Progenitor cell of endocrine pancreas (in vitro differentiated cells): ENCODE results near the gene TPRA1. TPM values are rescaled to one million over a fixed set of nuclear protein-coding genes. Genes with fewer than 3 reads are reported as not detected.

Experiments used
- DNase-seq: peaks from one replicate; pipeline ENCODE4 v3.0.0; 2021; ENCODE audit warnings: low spot score; ENCODE audit not compliant: unreplicated experiment
- H3K27ac Mint-ChIP-seq: 2 replicates; pipeline ENCODE4 v1.8.0; 2021; ENCODE audit warnings: mild to moderate bottlenecking, moderate library complexity, mixed read lengths
- H3K27me3 Mint-ChIP-seq: 2 replicates; pipeline ENCODE4 v1.8.0; 2021; ENCODE audit warnings: mixed read lengths
- H3K36me3 Mint-ChIP-seq: 2 replicates; pipeline ENCODE4 v1.8.0; 2022; ENCODE audit warnings: mixed read lengths; ENCODE audit not compliant: insufficient read depth
- H3K4me1 Mint-ChIP-seq: 2 replicates; pipeline ENCODE4 v1.8.0; 2021; ENCODE audit warnings: low read depth, mixed read lengths
- H3K4me3 Mint-ChIP-seq: 2 replicates; pipeline ENCODE4 v1.8.0; 2021; ENCODE audit warnings: low read depth, mild to moderate bottlenecking, moderate library complexity, mixed read lengths
- H3K9me3 Mint-ChIP-seq: 2 replicates; pipeline ENCODE4 v1.8.0; 2021; ENCODE audit warnings: low read depth, mixed read lengths
- CTCF ChIP-seq: fragments of 200-600 bp; sonication (generic); IDR thresholded peaks from one replicate; pipeline ENCODE4 v1.5.0; 2021; ENCODE audit warnings: antibody characterized with exemption, mild to moderate bottlenecking; ENCODE audit not compliant: unreplicated experiment
- total RNA-seq: library from RNA; stranded (reverse); gene quantifications from 2 replicates; pipeline ENCODE4 v1.2.1, GENCODE V29; 2021

The TPRA1 gene
- total RNA-seq, 1 donor from 2014 or later: 25.1 TPM

DNA sequence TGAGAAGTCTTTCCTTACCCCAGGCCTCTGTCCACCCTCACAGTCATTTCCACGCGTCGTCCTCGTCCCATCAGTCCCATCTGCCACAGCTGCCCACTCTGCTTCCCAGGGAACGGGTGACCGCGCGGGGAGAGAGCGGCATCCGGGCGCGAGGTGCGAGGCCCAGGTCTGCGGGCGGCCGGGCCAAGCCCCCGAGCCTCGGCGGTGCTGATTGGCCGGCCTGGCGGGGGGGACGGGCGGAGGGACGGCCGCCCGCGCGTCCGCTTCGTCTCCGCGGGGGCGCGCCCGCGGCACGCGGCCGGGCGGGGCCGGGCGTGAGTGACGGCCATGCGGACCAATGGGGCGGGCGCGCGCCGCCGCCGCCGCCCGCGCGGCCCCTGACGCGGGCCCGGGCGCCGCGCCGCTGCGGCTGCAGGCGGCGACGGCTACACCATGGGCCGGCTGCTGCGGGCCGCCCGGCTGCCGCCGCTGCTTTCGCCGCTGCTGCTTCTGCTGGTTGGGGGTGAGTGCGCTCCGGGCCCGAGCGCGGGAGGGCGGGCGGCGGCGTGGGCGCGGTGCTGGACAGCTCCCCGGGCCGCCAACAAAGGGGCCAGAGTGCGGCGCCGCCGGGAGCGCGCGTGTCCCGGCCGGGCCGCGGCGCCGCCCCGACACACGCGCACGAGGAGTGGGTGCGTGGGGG is 38.4 kb upstream of the TPRA1 start, which contains the start of gene PODXL2:
TSS of gene PODXL2 (plus strand) at position 398 of the 679 bp plus-strand sequence. CDS start at position 433, 35 bp downstream.
- H3K4me1 Mint-ChIP-seq: peaks cover 7% of the 10 kb centered on the region
- H3K27me3 Mint-ChIP-seq: peaks cover 51% of the 10 kb centered on the region
- TF ChIP-seq CTCF: no peak
- peak within 1 kb of the TSS; percentile 86 for H3K27ac Mint-ChIP-seq
- no peaks in the 10 kb centered on the region for H3K36me3 Mint-ChIP-seq
- peak; percentile 51 for DNase-seq
- H3K9me3 Mint-ChIP-seq: no peaks in the 10 kb centered on the region
- H3K4me3 Mint-ChIP-seq: peak within 1 kb of the TSS; percentile 74

DNA sequence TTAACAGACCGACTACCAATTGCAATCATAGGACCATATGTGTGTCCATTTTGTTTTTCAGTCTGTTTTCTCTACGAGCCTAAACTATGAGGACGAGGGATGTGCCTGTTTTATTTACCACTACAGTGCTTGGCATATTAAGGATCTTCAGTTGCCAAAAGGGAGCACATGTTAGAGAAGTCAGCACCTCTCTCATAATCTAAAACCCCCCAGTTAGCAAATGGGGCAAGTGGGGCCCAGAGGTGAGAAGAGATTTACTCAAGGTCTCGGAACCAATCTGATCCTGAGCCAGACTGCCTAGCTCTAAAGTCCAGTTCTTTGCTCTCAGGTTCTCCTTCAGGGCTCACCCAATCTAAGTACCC is 37.9 kb upstream of the TPRA1 start:
- H3K27ac Mint-ChIP-seq: no peak overlapping the region
- no peak for DNase-seq
- peaks cover under 1% of the 10 kb centered on the region for H3K36me3 Mint-ChIP-seq
- peak overlapping the region; percentile 70 for H3K4me3 Mint-ChIP-seq
- no peak for TF ChIP-seq CTCF
- no peaks in the 10 kb centered on the region for H3K9me3 Mint-ChIP-seq
- H3K4me1 Mint-ChIP-seq: peaks cover 7% of the 10 kb centered on the region
- H3K27me3 Mint-ChIP-seq: peaks cover 51% of the 10 kb centered on the region

GRCh38 chr3:127625821-127626220 is 35.3 kb upstream of the TPRA1 start:
- no peak for DNase-seq
- TF ChIP-seq CTCF: no peak

DNA sequence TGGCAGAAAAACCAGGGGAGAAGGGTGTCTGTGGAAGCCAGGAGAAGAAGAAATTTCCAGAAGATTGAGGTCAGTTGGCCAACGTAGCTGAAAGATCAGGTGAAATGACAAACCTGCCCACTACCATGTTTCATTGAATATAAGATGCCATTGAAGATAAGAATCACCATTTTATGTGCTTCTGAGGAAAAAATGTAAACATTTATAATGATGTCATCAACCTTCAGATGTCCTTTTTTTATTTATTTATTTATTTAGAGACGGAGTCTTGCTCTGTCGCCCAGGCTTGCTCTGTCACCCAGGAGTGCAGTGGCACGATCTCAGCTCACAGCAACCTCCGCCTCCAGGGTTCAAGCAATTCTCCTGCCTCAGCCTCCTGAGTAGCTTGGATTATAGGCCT is 33.5 kb upstream of the TPRA1 start:
- DNase-seq: no peak
- Mint-ChIP-seq H3K27ac (no peak overlapping the region), H3K27me3 (peaks cover 33% of the 10 kb centered on the region), H3K36me3 (peaks cover 13% of the 10 kb centered on the region), H3K4me1 (no peaks in the 10 kb centered on the region), H3K9me3 (no peaks in the 10 kb centered on the region), H3K4me3 (no peak overlapping the region)
- TF ChIP-seq CTCF: no peak

More at GRCh38 chr3:127625821-127626220, 35.3 kb upstream of the TPRA1 start:
- Mint-ChIP-seq H3K27me3 (peaks cover 43% of the 10 kb centered on the region), H3K4me3 (no peak overlapping the region), H3K4me1 (peaks cover 7% of the 10 kb centered on the region), H3K9me3 (no peaks in the 10 kb centered on the region), H3K27ac (no peak overlapping the region), H3K36me3 (peaks cover 8% of the 10 kb centered on the region)

- no peak for DNase-seq
- no peaks in the 10 kb centered on the region for H3K4me1 Mint-ChIP-seq
- peaks cover 25% of the 10 kb centered on the region for H3K27me3 Mint-ChIP-seq
- no peak for TF ChIP-seq CTCF
- H3K27ac Mint-ChIP-seq: peak overlapping the region; percentile 4
- peaks cover 21% of the 10 kb centered on the region for H3K36me3 Mint-ChIP-seq
- H3K4me3 Mint-ChIP-seq: no peak overlapping the region
- H3K9me3 Mint-ChIP-seq: no peaks in the 10 kb centered on the region
Observed at GRCh38 chr3:127622772-127623576, 32.4 kb upstream of the TPRA1 start.
